Measurements from ENCODE around the gene TP63. TPM values are rescaled to one million over a fixed set of nuclear protein-coding genes. Genes with fewer than 3 reads are reported as not detected.

The TP63 gene
- total and polyA plus RNA-seq, 11 donors = 0.11 to 1.4 (median 0.37) TPM

DNA sequence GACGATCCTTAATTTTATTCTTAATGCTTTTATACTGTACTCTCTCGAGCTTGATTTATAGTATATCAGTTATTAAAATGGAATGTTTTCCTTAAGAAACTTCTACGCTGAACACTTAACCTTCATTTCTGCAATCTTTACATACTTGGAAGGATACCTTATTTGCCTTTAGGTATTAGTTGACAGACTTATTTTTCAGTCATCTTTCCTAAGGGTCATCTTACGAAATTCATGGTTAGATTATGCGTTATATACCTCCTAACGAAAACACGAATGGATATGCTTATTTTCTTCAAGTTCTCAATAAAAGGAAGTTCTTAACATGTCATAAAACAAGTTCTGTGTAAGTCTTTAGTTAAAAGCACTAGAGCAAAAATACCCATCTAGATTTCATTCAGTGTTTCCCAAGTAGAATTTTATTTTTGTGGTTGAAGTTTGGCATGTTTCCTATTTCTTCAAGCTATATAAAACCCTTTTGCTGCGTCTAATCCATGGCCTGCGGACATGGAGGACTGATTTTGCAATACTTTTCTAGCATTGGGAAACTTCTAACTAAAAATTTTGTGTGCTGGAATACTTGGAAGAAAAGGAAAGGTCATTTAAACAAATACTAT, 231.3 kb downstream of the TP63 start:
- H3K27me3 ChIP-seq = no peaks in the 10 kb centered on the region
- H3K27ac ChIP-seq = no peak overlapping the region
- intact Hi-C loops (cut with DNase I) = loop anchor here in 1 of 10 donors (5.0 kb wide), 1 partner anchor 50 kb away; no protein-coding TSS in a partner anchor
- TF ChIP-seq, protein P1, sequence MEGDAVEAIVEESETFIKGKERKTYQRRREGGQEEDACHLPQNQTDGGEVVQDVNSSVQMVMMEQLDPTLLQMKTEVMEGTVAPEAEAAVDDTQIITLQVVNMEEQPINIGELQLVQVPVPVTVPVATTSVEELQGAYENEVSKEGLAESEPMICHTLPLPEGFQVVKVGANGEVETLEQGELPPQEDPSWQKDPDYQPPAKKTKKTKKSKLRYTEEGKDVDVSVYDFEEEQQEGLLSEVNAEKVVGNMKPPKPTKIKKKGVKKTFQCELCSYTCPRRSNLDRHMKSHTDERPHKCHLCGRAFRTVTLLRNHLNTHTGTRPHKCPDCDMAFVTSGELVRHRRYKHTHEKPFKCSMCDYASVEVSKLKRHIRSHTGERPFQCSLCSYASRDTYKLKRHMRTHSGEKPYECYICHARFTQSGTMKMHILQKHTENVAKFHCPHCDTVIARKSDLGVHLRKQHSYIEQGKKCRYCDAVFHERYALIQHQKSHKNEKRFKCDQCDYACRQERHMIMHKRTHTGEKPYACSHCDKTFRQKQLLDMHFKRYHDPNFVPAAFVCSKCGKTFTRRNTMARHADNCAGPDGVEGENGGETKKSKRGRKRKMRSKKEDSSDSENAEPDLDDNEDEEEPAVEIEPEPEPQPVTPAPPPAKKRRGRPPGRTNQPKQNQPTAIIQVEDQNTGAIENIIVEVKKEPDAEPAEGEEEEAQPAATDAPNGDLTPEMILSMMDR (IDR thresholded peaks at IDR 0.05) = no peak
- TF ChIP-seq POLR2A (IDR thresholded peaks at IDR 0.05) = no peak
- ATAC-seq = no peak
- H3K36me3 ChIP-seq = no peaks in the 10 kb centered on the region
- peaks cover 0 to 11% (median 0%) of the 10 kb centered on the region in 12 donors for H3K4me1 ChIP-seq
- no peaks in the 10 kb centered on the region for H3K9me3 ChIP-seq
- 69 to 90% (median 89%) methylated on average over 9 of the region's 9 CpGs for WGBS, 4 donors
- DNase-seq = no peak
- no peak overlapping the region for H3K4me3 ChIP-seq

DNA sequence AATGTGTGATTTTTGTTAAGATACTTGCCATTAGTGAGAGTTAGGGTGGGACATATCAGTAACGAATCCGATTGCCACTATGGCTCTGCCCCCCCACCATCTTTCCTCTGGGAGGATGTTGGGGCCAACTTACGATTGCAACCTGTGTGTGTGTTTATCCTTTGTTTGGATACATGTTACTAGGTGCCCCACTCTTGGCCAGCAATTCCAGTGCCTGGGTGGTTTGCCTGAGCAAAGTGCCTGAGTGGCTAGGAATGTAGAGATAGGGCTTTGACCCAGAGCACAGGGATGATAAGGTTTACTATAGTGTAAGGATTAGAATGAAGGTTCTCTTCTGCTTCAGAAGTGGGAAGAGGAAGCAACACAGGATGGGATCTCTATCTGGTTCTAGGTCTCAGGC, 231.8 kb downstream of the TP63 start:
- Histone ChIP-seq H3K27ac (no peak overlapping the region), H3K36me3 (no peaks in the 10 kb centered on the region), H3K4me3 (no peak overlapping the region), H3K9me3 (no peaks in the 10 kb centered on the region), H3K27me3 (no peaks in the 10 kb centered on the region), H3K4me1 (peaks cover 0 to 11% (median 0%) of the 10 kb centered on the region in 12 donors)
- WGBS, 4 donors = 44 to 50% (median 46%) methylated on average over 3 of the region's 3 CpGs
- TF ChIP-seq POLR2A (IDR thresholded peaks at IDR 0.05) = no peak
- TF ChIP-seq, protein P1 (IDR thresholded peaks at IDR 0.05) = no peak
- intact Hi-C loops (cut with DNase I) = loop anchor here in 1 of 10 donors (5.0 kb wide), 1 partner anchor 51 kb away; no protein-coding TSS in a partner anchor
- DNase-seq (peak in 4 of 5 donors; percentile 43 to 78 (median 65)), ATAC-seq (peak; percentile 91 to 98 (median 98))

DNA sequence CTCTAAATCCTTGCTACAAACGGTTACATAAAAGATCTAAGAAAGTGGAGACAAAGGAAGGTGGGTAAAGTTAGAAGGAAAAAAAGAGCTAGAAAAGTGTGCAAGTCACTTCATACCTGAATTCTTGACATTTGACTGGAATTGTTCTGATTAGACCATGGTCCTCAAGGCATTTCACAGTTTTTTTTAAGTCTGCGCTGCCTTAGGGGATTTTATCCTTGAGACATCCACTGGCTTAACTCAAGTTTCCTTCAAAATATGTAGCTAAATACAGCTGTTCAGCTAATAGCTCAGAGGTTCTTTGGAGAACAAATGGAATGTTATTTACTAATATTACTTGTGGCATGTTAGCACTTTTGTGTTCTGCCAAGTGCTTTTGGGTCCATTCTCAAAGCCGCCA, 236.9 kb downstream of the TP63 start:
- WGBS, 4 donors = 95 to 99% (median 97%) methylated on average over 3 of the region's 3 CpGs
- DNase-seq (no peak), ATAC-seq (no peak)
- no peak overlapping the region for H3K27ac ChIP-seq
- H3K9me3 ChIP-seq = no peaks in the 10 kb centered on the region
- TF ChIP-seq POLR2A (IDR thresholded peaks at IDR 0.05) = no peak
- intact Hi-C loops (cut with DNase I) = no loop called here
- H3K27me3 ChIP-seq = no peaks in the 10 kb centered on the region
- H3K36me3 ChIP-seq = peaks cover 0 to 4% (median 0%) of the 10 kb centered on the region in 9 donors
- H3K4me3 ChIP-seq = no peak overlapping the region
- H3K4me1 ChIP-seq = peaks cover 0 to 7% (median 0%) of the 10 kb centered on the region in 12 donors

DNA sequence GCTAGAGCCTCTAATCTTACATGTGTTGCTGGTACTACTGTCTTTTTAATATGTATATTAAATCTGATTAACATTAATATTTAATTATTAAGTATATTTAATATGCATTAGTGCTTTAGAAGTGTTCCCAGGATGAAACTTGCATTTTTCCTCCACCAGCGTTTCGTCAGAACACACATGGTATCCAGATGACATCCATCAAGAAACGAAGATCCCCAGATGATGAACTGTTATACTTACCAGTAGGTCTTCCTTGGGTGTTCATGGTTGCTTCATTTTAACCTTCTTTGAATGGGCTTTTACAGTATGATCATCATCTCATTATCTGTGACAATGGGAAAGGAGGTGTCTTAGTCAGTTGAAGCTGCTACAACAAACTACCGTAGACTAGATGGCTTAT, 238.0 kb downstream of the TP63 start:
- DNase-seq = no peak
- no peak overlapping the region for H3K4me3 ChIP-seq
- no peaks in the 10 kb centered on the region for H3K27me3 ChIP-seq
- H3K27ac ChIP-seq = no peak overlapping the region
- peaks cover 0 to 6% (median 0%) of the 10 kb centered on the region in 9 donors for H3K36me3 ChIP-seq
- no peak for ATAC-seq
- H3K9me3 ChIP-seq = no peaks in the 10 kb centered on the region
- intact Hi-C loops (cut with DNase I) = no loop called here
- H3K4me1 ChIP-seq = no peaks in the 10 kb centered on the region
- TF ChIP-seq, protein P1 (IDR thresholded peaks at IDR 0.05) = no peak
- TF ChIP-seq POLR2A (IDR thresholded peaks at IDR 0.05) = no peak
- 93 to 98% (median 95%) methylated on average over 4 of the region's 4 CpGs for WGBS, 4 donors
